Endothelial cell of umbilical vein (primary cell): ENCODE data around the gene EPB42. TPM values are rescaled to one million over a fixed set of nuclear protein-coding genes. Genes with fewer than 3 reads are reported as not detected.

Experiments
- BruUV-seq: library from RNA; stranded (reverse); fragments of 400-500 nt; replicated peaks from 2 replicates; lab custom pipeline; 2021; lab: Mats Ljungman, UMichigan
- CTCF ChIA-PET: fragments of 300-600, 350-600 bp; sonication (Branson Sonifier 250); formaldehyde crosslinking; loops from one replicate; lab custom pipeline; 2021; ENCODE audit warnings: antibody characterized with exemption, inconsistent platforms; lab: Charles Lee
- POLR2A ChIA-PET: fragments of 300-600, 350-600 bp; sonication (Branson Sonifier 250); formaldehyde crosslinking; loops from one replicate; lab custom pipeline; 2021; ENCODE audit warnings: antibody characterized with exemption, inconsistent platforms; lab: Charles Lee
- DNase-seq: peaks from one replicate; pipeline ENCODE4 v3.0.0-alpha.2; 2011; ENCODE audit warnings: low read depth, low spot score
- FAIRE-seq: peaks from 2 replicates; lab custom pipeline; 2011; peaks lifted over from hg19 to GRCh38; lab: Jason Lieb, UNC
- H2AFZ ChIP-seq: 2 replicates; pipeline ENCODE4 v1.6.0; 2012; ENCODE audit warnings: low read depth, low read length, control low read depth, inconsistent platforms
- H3K27ac ChIP-seq: 2 replicates; pipeline ENCODE4 v1.5.1; 2011; ENCODE audit warnings: low read depth, mild to moderate bottlenecking, control low read depth, low read length, moderate library complexity; ENCODE audit not compliant: insufficient read depth
- H3K27me3 ChIP-seq, 2 experiments: 2 replicates each; pipeline versions ENCODE4 v1.6.0 to v1.6.1; 2011; ENCODE audit warnings: low read length in 2 of 2, mixed read lengths in 1 of 2; ENCODE audit not compliant: control insufficient read depth in 2 of 2, insufficient read depth in 2 of 2
- H3K36me3 ChIP-seq, 2 experiments: 2 replicates in 1 of 2; 3 replicates in 1 of 2; pipeline ENCODE4 v1.5.1; 2011; ENCODE audit warnings: low read length in 2 of 2, mild to moderate bottlenecking in 1 of 2, moderate library complexity in 1 of 2; ENCODE audit not compliant: control insufficient read depth in 2 of 2, insufficient read depth in 2 of 2; ENCODE audit errors: extremely low read depth in 1 of 2
- H3K4me1 ChIP-seq: 3 replicates; pipeline ENCODE4 v1.5.1; 2011; ENCODE audit warnings: mild to moderate bottlenecking, low read length; ENCODE audit not compliant: control insufficient read depth, insufficient read depth; ENCODE audit errors: extremely low read depth
- H3K4me2 ChIP-seq: 2 replicates; pipeline ENCODE4 v1.6.1; 2011; ENCODE audit warnings: low read length, control low read depth, mixed read lengths; ENCODE audit not compliant: insufficient read depth
- H3K4me3 ChIP-seq, 3 experiments: fragments of 200-600 bp in 1 of 3; sonication (generic), shearing (Covaris generic) in 1 of 3; replicated peaks in 1 of 3; 2 replicates each; pipeline ENCODE4 v1.5.1; 2011 to 2016; ENCODE audit warnings: control low read depth in 3 of 3, low read length in 3 of 3, mild to moderate bottlenecking in 2 of 3, inconsistent platforms in 1 of 3, low read depth in 1 of 3, moderate library complexity in 1 of 3; ENCODE audit not compliant: insufficient read depth in 1 of 3
- H3K79me2 ChIP-seq: 2 replicates; pipeline ENCODE4 v1.6.0; 2012; ENCODE audit warnings: low read length, inconsistent platforms; ENCODE audit not compliant: control insufficient read depth, insufficient read depth
- H3K9ac ChIP-seq: replicated peaks from 2 replicates; pipeline ENCODE3; 2011; ENCODE audit warnings: low read length, control low read depth; ENCODE audit not compliant: insufficient read depth; ENCODE audit errors: extremely low read depth
- H3K9me1 ChIP-seq: replicated peaks from 3 replicates; pipeline ENCODE4 v1.6.0; 2011; ENCODE audit warnings: mild to moderate bottlenecking, low read length; ENCODE audit not compliant: control insufficient read depth, insufficient read depth; ENCODE audit errors: extremely low read depth
- H3K9me3 ChIP-seq: replicated peaks from 2 replicates; pipeline ENCODE4 v1.5.1; 2012; ENCODE audit warnings: low read length, inconsistent platforms; ENCODE audit not compliant: control insufficient read depth, insufficient read depth
- H4K20me1 ChIP-seq: replicated peaks from 2 replicates; pipeline ENCODE3; 2011; ENCODE audit warnings: mild to moderate bottlenecking, low read length; ENCODE audit not compliant: control insufficient read depth, insufficient read depth; ENCODE audit errors: extremely low read depth
- EZH2 ChIP-seq: IDR thresholded peaks from 2 replicates; pipeline ENCODE4 v1.6.1; 2012; ENCODE audit warnings: borderline replicate concordance, low read depth, mild to moderate bottlenecking, moderate library complexity, low read length, inconsistent platforms; ENCODE audit not compliant: severe bottlenecking
- FOS ChIP-seq: IDR thresholded peaks from 2 replicates; pipeline ENCODE4 v1.6.1; 2011; ENCODE audit warnings: mild to moderate bottlenecking, low read length, moderate library complexity, borderline replicate concordance; ENCODE audit not compliant: insufficient read depth
- GATA2 ChIP-seq: IDR thresholded peaks from 2 replicates; pipeline ENCODE4 v1.7.0; 2011; ENCODE audit warnings: low read depth, mild to moderate bottlenecking, moderate library complexity, mixed read lengths, low read length; ENCODE audit not compliant: insufficient read length, insufficient read depth
- JUN ChIP-seq: IDR thresholded peaks from 2 replicates; pipeline ENCODE4 v1.6.1; 2011; ENCODE audit warnings: borderline replicate concordance, low read depth; ENCODE audit not compliant: insufficient read length, insufficient read depth
- MAX ChIP-seq: IDR thresholded peaks from 2 replicates; pipeline ENCODE4 v1.6.1; 2011; ENCODE audit not compliant: insufficient read depth, insufficient read length
- MYC ChIP-seq: IDR thresholded peaks from one replicate; pipeline ENCODE4 v1.6.1; 2011; ENCODE audit warnings: mild to moderate bottlenecking, low read depth, low read length
- POLR2A ChIP-seq: IDR thresholded peaks from 2 replicates; pipeline ENCODE4 v1.6.1; 2012; ENCODE audit warnings: low read depth, mild to moderate bottlenecking, control low read depth, low read length
- POLR2AphosphoS5 ChIP-seq: IDR thresholded peaks from 2 replicates; pipeline ENCODE4 v1.6.1; 2012; ENCODE audit warnings: low read depth, mild to moderate bottlenecking, control low read depth, low read length, moderate library complexity; ENCODE audit not compliant: insufficient read depth
- dilution Hi-C: fragments of 300-500 bp; cut with MboI; formaldehyde crosslinking; loops from one replicate; pipeline ENCODE4 v1.15.0; 2019; ENCODE audit warnings: low sequenced_read_pairs; ENCODE audit not compliant: extremely low pct_ligation_motif_present
- intact Hi-C: fragments of 100-400 bp; cut with micrococcal nuclease; formaldehyde crosslinking; loops from one replicate; pipeline ENCODE4 v1.10.0; 2022
- polyA plus RNA-seq, 4 experiments: library from polyadenylated mRNA; depleted of rRNA in 3 of 4; stranded (reverse) in 3 of 4; unstranded in 1 of 4; fragments of >200 nt; gene quantifications; 2 replicates each; pipeline versions ENCODE4 v1.2.1 to v1.2.3, GENCODE V29; 2011 to 2012; ENCODE audit warnings: missing spikeins in 1 of 4
- total RNA-seq: library from RNA; stranded (reverse); gene quantifications from 2 replicates; pipeline ENCODE4 v1.2.3, GENCODE V29; 2021
- TF ChIP-seq, protein P1 (sequence below), 2 donors: IDR thresholded peaks; 1 replicate in 1 of 2; 2 replicates in 1 of 2; pipeline ENCODE4 v1.5.1; 2011; ENCODE audit warnings: low read length in 2 of 2, mild to moderate bottlenecking in 2 of 2, moderate library complexity in 2 of 2, control low read depth in 1 of 2, inconsistent platforms in 1 of 2, low read depth in 1 of 2; ENCODE audit not compliant: insufficient read depth in 1 of 2; ENCODE audit errors: extremely low read depth in 1 of 2

EPB42 gene
- total and polyA plus RNA-seq, 2 donors (not counting 3 experiments of a cell fraction or from before 2014, with no cell fraction given) = not detected

DNA sequence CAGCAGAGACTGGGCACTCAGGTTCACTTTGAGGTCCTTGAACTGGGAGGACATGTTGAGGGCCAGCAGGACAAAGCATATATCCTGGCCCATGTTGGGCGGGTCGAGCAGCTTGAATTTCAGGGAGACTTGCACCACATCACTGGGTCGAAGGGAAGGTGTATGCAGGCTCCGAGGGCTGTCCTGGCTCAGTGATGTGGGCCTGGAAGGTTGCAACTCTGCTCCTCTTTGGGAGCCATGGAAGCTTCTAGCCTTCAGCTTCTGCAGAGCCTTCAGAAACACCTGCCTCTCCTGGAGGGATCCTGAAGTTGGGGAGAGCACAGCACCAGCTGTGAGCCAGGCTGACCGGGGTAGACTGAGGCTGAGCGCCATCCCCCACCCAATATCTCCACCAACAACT is 14.7 kb upstream of the EPB42 start:
- Histone ChIP-seq H2AFZ (no peak overlapping the region), H3K9me1 (no peaks in the 10 kb centered on the region), H3K4me3 (no peak overlapping the region), H3K9ac (no peak overlapping the region), H3K4me2 (no peak overlapping the region), H3K27me3 (peaks cover 0 to 7% of the 10 kb centered on the region in 2 experiments), H3K4me1 (no peaks in the 10 kb centered on the region), H3K27ac (no peak overlapping the region), H3K79me2 (no peaks in the 10 kb centered on the region), H3K9me3 (no peaks in the 10 kb centered on the region), H3K36me3 (no peaks in the 10 kb centered on the region), H4K20me1 (no peaks in the 10 kb centered on the region)
- no peak for TF ChIP-seq JUN
- no peak for TF ChIP-seq POLR2AphosphoS5
- TF ChIP-seq EZH2 = no peak
- TF ChIP-seq, protein P1, sequence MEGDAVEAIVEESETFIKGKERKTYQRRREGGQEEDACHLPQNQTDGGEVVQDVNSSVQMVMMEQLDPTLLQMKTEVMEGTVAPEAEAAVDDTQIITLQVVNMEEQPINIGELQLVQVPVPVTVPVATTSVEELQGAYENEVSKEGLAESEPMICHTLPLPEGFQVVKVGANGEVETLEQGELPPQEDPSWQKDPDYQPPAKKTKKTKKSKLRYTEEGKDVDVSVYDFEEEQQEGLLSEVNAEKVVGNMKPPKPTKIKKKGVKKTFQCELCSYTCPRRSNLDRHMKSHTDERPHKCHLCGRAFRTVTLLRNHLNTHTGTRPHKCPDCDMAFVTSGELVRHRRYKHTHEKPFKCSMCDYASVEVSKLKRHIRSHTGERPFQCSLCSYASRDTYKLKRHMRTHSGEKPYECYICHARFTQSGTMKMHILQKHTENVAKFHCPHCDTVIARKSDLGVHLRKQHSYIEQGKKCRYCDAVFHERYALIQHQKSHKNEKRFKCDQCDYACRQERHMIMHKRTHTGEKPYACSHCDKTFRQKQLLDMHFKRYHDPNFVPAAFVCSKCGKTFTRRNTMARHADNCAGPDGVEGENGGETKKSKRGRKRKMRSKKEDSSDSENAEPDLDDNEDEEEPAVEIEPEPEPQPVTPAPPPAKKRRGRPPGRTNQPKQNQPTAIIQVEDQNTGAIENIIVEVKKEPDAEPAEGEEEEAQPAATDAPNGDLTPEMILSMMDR (IDR thresholded peaks at IDR 0.05; ENCODE audit: extremely low read depth in 1 of 2, insufficient read depth in 1 of 2, low read depth in 1 of 2, low read length in 2 of 2) = no peak
- no peak for TF ChIP-seq POLR2A
- TF ChIP-seq GATA2 = no peak
- TF ChIP-seq FOS = no peak
- no peak for TF ChIP-seq MAX
- no peak for TF ChIP-seq MYC
- ChIA-PET CTCF (interaction anchor here (1.0 to 2.1 kb wide), 3 partner anchors 10 to 50 kb away, joined by 3 to 17 read pairs (median 3); no protein-coding TSS in a partner anchor), POLR2A (no interaction called here)
- DNase-seq (no peak), FAIRE-seq (no peak)
- no TSS peak for BruUV-seq
- dilution Hi-C loops (no loop called here), intact Hi-C loops (no loop called here)
